Thyroid gland (tissue), 4 donors: ENCODE measurements around the gene SPATA13.

Source experiments
- CTCF ChIP-seq, 6 experiments: fragments of 200-600 bp in 3 of 6; fragments of 450-650 bp in 3 of 6; sonication (generic) in 3 of 6; IDR thresholded peaks; one replicate each; pipeline ENCODE4 v1.5.1; 2016 to 2019; ENCODE audit warnings: antibody characterized with exemption in 6 of 6, mild to moderate bottlenecking in 2 of 6, inconsistent platforms in 1 of 6, moderate library complexity in 1 of 6
- POLR2A ChIP-seq, 2 donors: fragments of 450-650 bp; IDR thresholded peaks; one replicate each; pipeline ENCODE4 v1.6.1; 2017; ENCODE audit warnings: antibody characterized with exemption in 2 of 2, mild to moderate bottlenecking in 2 of 2, moderate library complexity in 1 of 2

GRCh38 chr13:24129914-24130774, 30.4 kb upstream of the SPATA13 start:
- TF ChIP-seq POLR2A (IDR thresholded peaks at IDR 0.05) (no peak), CTCF (IDR thresholded peaks at IDR 0.05) (no peak)
